ENCODE data around the gene SLC6A8. TPM values are rescaled to one million over a fixed set of nuclear protein-coding genes. Genes with fewer than 3 reads are reported as not detected.

The SLC6A8 gene
- total RNA-seq, 1 donor from 2014 or later = 7.9 TPM

DNA sequence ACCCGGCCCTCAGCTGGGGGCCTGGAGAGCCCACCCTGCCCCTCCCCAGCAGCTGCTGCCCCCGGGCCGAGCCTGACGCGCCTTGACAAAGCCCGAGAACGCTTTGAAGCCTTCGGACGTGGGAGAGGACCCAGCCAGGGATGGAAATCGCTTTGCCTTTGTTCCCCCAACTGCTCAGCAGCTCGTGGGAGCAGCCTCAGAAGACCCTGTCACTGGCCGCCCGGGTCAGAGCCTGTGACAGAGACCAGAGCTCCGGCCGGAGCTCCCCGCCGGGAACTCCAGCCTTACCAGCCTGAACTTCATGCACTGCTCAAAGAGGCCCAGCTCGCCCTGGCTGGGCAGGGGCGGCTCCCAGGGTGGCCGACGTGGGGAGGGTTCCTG lies 2.6 kb upstream of the SLC6A8 start:
- Mint-ChIP-seq H3K4me3 (ENCODE audit: unreplicated experiment) (no peak overlapping the region), H3K27me3 (ENCODE audit: unreplicated experiment) (peaks cover 1% of the 10 kb centered on the region), H3K4me1 (ENCODE audit: unreplicated experiment) (peaks cover 2% of the 10 kb centered on the region), H3K9me3 (ENCODE audit: unreplicated experiment) (no peaks in the 10 kb centered on the region), H3K36me3 (ENCODE audit: low read depth, unreplicated experiment) (no peaks in the 10 kb centered on the region), H3K27ac (ENCODE audit: unreplicated experiment) (no peak overlapping the region)
- DNase-seq (ENCODE audit: low spot score) = no peak
- TF ChIP-seq, protein P1, sequence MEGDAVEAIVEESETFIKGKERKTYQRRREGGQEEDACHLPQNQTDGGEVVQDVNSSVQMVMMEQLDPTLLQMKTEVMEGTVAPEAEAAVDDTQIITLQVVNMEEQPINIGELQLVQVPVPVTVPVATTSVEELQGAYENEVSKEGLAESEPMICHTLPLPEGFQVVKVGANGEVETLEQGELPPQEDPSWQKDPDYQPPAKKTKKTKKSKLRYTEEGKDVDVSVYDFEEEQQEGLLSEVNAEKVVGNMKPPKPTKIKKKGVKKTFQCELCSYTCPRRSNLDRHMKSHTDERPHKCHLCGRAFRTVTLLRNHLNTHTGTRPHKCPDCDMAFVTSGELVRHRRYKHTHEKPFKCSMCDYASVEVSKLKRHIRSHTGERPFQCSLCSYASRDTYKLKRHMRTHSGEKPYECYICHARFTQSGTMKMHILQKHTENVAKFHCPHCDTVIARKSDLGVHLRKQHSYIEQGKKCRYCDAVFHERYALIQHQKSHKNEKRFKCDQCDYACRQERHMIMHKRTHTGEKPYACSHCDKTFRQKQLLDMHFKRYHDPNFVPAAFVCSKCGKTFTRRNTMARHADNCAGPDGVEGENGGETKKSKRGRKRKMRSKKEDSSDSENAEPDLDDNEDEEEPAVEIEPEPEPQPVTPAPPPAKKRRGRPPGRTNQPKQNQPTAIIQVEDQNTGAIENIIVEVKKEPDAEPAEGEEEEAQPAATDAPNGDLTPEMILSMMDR (IDR thresholded peaks at IDR 0.05; ENCODE audit: unreplicated experiment) = no peak

DNA sequence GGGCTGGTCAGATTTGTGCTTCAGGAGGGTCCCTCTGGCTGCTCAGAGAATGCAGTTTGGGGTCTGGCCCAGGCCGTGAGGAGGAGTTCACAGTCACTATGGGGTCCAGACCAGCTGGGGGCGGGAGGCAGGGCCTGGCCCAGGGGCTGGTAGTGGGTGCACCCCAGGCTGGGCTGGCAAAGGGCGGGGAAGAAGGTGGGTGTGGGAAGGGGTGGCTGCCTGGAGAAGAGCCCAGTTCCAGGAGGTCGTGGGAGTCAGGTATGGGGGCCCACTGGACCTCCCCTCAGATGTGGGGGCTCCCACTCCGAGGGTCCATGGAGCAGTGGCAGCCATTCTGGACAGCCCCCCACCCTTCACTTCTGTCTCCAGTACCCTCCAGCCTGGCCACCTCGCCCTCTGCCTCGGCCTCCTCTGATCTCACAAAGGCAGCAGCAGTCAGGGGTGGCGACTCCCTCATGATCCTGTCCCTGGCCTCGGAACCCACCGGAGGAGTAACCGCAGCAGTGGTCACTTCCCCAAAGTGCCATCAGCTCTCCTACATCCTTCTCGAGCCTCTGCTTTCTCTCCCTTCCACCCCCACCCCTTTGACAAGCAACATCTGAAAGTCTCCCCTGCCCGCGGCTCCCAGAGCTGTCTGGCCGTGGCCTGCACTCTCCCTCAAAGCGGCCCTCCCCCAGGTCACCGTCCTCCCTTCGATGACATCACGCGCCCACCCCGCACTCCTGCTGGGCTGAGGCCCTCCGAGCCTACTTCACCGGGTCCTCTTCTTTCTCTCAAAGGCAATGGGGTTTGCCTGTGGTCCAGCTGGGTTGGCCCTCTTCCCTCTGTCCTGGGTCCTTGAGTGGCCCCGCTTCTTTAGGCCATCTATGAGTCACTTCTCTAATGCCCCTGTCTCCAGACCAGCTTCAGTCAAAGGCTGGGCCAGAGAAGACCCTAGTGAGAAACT lies 1.7 kb upstream of the SLC6A8 start:
- H3K27ac Mint-ChIP-seq (ENCODE audit: unreplicated experiment) = no peak overlapping the region
- H3K27me3 Mint-ChIP-seq (ENCODE audit: unreplicated experiment) = peaks cover 1% of the 10 kb centered on the region
- H3K4me1 Mint-ChIP-seq (ENCODE audit: unreplicated experiment) = peaks cover 2% of the 10 kb centered on the region
- DNase-seq (ENCODE audit: low spot score) = no peak
- H3K36me3 Mint-ChIP-seq (ENCODE audit: low read depth, unreplicated experiment) = no peaks in the 10 kb centered on the region
- no peaks in the 10 kb centered on the region for H3K9me3 Mint-ChIP-seq (ENCODE audit: unreplicated experiment)
- TF ChIP-seq, protein P1 (IDR thresholded peaks at IDR 0.05; ENCODE audit: unreplicated experiment) = no peak
- no peak overlapping the region for H3K4me3 Mint-ChIP-seq (ENCODE audit: unreplicated experiment)

DNA sequence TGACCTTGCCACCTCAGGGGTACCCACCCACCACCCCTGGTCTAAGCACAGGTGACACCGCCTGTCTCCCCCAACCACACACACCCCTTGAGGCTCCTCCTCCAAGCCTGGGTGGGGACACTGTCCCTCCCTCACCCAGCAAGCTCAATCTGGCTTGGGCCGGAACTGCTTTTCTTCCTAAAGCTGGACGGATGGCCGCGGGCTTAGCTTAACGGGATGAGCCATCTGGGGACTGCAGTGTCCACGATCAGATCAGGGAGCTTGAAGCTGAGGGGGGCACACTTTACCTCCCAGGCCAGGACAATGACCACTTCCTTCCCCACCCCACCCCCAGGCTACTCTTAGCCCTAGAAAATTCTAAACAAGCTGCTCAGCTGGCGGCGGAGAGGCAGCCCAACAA lies 1.0 kb upstream of the SLC6A8 start:
- H3K4me3 Mint-ChIP-seq (ENCODE audit: unreplicated experiment) = no peak overlapping the region
- no peaks in the 10 kb centered on the region for H3K36me3 Mint-ChIP-seq (ENCODE audit: low read depth, unreplicated experiment)
- no peak for DNase-seq (ENCODE audit: low spot score)
- no peaks in the 10 kb centered on the region for H3K9me3 Mint-ChIP-seq (ENCODE audit: unreplicated experiment)
- peaks cover 1% of the 10 kb centered on the region for H3K27me3 Mint-ChIP-seq (ENCODE audit: unreplicated experiment)
- no peak overlapping the region for H3K27ac Mint-ChIP-seq (ENCODE audit: unreplicated experiment)
- TF ChIP-seq, protein P1 (IDR thresholded peaks at IDR 0.05; ENCODE audit: unreplicated experiment) = no peak
- peaks cover 2% of the 10 kb centered on the region for H3K4me1 Mint-ChIP-seq (ENCODE audit: unreplicated experiment)

DNA sequence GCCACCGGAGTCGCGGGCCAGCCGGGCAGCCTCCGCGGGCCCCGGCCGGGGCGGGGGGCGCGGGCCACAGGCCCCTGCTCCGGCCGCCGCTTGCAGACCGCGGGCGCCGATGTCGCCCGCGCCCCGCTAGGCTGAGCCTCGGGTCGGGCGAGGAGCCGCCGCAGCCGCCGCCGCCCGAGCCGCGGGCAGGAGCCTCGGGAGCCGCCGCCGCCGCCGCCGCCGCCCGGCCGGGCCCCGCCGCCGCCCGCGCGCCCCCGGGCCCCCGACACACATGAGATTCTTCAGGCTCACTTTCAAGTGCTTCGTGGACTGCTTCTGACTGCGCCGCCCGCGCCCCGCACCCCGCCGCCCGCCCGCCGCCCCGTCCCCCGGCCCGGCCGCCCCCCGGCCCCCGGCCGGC lies 345 bp downstream of the SLC6A8 start:
- H3K4me3 Mint-ChIP-seq (ENCODE audit: unreplicated experiment) = no peak overlapping the region
- TF ChIP-seq, protein P1 (IDR thresholded peaks at IDR 0.05; ENCODE audit: unreplicated experiment) = no peak
- peaks cover 2% of the 10 kb centered on the region for H3K4me1 Mint-ChIP-seq (ENCODE audit: unreplicated experiment)
- no peak overlapping the region for H3K27ac Mint-ChIP-seq (ENCODE audit: unreplicated experiment)
- peaks cover 1% of the 10 kb centered on the region for H3K27me3 Mint-ChIP-seq (ENCODE audit: unreplicated experiment)
- no peak for DNase-seq (ENCODE audit: low spot score)
- H3K36me3 Mint-ChIP-seq (ENCODE audit: low read depth, unreplicated experiment) = no peaks in the 10 kb centered on the region
- no peaks in the 10 kb centered on the region for H3K9me3 Mint-ChIP-seq (ENCODE audit: unreplicated experiment)

DNA sequence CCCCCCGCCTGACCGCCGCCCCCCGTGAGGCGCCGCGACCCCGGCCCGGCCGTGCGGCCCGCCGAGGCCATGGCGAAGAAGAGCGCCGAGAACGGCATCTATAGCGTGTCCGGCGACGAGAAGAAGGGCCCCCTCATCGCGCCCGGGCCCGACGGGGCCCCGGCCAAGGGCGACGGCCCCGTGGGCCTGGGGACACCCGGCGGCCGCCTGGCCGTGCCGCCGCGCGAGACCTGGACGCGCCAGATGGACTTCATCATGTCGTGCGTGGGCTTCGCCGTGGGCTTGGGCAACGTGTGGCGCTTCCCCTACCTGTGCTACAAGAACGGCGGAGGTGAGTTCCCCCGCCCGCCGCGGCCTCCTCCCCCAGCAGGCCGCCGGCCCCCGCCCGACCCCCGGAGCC lies 780 bp downstream of the SLC6A8 start:
- Mint-ChIP-seq H3K4me1 (ENCODE audit: unreplicated experiment) (peaks cover 2% of the 10 kb centered on the region), H3K27ac (ENCODE audit: unreplicated experiment) (no peak overlapping the region), H3K4me3 (ENCODE audit: unreplicated experiment) (no peak overlapping the region), H3K36me3 (ENCODE audit: low read depth, unreplicated experiment) (no peaks in the 10 kb centered on the region), H3K27me3 (ENCODE audit: unreplicated experiment) (peaks cover 1% of the 10 kb centered on the region), H3K9me3 (ENCODE audit: unreplicated experiment) (no peaks in the 10 kb centered on the region)
- TF ChIP-seq, protein P1 (IDR thresholded peaks at IDR 0.05; ENCODE audit: unreplicated experiment) = no peak
- no peak for DNase-seq (ENCODE audit: low spot score)

Data from endothelial cell (in vitro differentiated cells).